ENCODE measurements around the gene CD226.
"Not testable (repeated sequence)": the region's sequence is repeated elsewhere in the genome, so short reads cannot be mapped to it uniquely, and the experiment has no call there.

The CD226 gene

GRCh38 chr18:69947361-69948133, at the start of gene CD226:
CD226 (minus strand) TSS chr18:69947873; CDS start chr18:69947406, 467 bp downstream.
- DNase-seq (ENCODE audit: low spot score): no peak

GRCh38 chr18:69996951-69997798, 49.5 kb upstream of the CD226 start:
- DNase-seq (ENCODE audit: low spot score): no peak

DNA sequence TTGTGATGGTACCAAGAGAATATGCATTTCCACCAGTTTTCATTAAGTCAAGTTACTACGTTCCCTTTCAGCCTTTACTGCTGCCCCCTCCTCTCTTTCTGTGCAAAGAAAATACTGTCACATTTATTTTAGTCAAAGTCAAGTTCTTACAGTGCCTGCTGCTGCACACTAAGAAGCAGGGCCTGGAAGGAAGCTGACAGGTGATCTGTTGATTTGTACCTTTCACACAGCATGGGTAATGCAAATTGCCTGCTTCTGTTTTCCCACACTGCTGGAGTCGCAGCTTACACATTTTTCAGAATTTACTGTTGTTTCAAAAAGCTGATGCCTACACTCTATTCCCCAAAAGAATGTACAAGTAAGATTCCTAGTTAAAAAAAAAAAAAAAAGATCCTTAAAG, 48.7 kb upstream of the CD226 start:
- DNase-seq (ENCODE audit: low spot score): no peak

DNA sequence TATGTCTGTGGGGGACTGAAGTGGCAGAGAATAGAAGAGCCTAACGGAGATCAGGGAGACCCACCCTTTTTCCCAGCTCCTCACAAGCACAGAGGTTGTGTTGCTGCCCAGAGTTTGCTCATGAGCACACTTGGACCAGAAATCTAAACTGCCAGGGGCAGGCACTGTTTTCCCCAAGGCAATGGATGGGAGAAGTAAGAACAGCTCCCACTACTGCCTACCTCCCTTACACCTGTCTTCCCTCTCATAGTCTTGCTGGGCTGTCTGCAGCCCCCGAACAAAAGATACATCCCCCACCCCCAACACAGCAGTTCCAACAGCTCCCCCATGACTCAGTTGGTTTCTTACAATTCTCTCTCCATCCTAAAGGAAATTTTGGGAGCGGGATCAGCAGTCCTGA, 48.1 kb upstream of the CD226 start:
- no peak for DNase-seq (ENCODE audit: low spot score)

GRCh38 chr18:69992776-69993175, 45.1 kb upstream of the CD226 start:
- DNase-seq (ENCODE audit: low spot score): no peak

DNA sequence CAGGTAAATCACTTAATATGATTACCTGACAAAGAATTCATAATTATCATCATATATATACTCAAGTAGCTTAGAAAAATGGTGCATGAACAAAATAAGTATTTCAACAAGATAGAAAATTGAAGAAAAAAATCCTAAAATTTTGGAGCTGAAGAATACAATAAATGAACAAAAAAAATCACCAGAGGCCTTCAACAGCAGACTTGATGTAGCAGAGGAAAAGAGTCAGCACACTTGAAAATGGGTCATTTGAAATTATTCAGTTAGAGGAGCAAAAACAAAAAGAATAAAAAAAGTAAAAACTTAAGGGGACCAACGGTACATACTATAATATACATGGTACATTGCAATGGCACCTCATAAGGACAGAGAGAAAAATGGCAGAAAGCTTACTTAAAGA, 40.2 kb upstream of the CD226 start:
- DNase-seq (ENCODE audit: low spot score): no peak

DNA sequence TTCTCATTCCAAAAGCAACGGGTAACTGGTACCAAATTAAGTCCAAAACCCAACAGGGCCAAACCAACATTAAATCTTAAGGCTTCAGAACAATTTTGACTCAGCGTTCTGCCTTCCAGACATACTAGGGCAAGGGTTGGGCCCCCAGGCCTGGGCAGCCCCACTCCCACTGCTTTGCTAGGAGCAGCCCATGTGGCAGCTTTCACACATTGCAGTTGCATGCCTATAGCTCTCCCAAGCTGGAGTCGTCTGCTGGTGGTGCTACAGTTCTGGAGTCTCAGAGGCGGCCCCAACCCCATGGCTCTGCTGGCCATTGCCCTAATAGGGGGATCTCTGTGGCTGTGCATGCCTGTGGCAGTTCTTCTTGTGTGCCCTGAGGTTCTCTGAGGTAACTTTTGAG, 37.6 kb upstream of the CD226 start:
- no peak for DNase-seq (ENCODE audit: low spot score)

DNA sequence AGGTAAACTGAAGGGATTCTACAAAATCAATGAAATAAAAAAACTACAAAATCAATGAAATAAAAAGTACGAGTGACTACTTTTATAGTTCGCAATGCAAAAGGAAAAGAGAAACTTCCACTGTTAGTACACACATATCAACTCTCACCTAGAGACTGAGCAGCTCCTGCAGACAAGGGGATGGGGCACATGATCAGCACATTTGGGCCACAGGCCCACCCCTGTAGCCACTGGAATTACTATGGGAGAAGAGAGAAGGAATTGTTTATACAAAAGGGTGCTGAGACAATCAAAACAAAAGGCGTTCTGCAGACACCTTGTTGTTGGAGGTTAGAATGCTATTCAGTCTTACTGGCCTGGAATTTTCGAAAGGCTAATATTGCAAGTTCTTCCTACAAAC, 34.7 kb upstream of the CD226 start:
- no peak for DNase-seq (ENCODE audit: low spot score)

GRCh38 chr18:69981948-69982347, 34.3 kb upstream of the CD226 start:
- no peak for DNase-seq (ENCODE audit: low spot score)

GRCh38 chr18:69980982-69981804, 33.5 kb upstream of the CD226 start:
- no peak for DNase-seq (ENCODE audit: low spot score)

GRCh38 chr18:69980509-69980908, 32.8 kb upstream of the CD226 start:
- no peak for DNase-seq (ENCODE audit: low spot score)

DNA sequence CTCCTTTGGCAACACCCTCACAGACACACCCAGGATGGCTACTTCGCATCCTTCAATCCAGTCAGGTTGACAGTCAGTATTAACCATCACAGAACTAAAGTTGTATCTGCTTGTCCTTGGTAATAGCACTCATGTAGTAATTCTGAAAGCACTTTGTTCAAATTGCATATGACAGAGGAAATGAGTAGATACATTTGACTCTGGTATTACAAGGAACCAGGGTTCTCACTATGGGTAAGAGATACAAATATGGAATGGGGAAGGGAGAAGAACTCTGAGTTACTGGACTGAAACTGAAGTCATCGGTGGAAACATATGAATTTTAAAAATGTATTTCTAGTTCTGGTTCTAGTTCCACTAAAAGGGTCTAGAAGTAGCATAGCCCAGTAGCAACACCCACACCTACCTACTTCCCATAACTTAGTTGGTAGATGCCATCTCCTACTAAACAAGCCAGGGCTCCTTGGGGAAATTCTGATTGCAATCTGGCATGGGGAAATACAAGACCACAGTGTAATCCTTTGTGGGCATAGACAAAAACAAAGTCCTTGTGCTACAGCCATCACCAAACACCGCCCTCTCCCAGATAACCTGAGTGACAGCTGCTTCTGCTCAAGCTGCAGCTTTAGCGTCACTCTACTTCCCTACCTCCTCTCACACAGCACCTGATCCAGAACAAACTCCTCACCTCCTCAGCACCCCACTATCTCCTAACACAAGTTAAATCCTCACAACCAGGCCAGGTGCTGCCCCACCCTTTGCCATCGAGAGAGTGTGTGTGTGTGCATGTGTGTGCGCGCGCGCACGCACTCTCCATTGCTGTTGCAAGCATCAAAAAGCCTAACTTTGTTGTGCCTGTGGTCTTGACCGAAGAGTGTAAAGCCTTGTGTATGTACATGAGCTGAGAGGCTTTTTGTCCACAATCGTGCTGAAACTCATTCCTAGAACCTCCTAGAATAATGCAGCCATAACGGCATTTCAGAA, 31.4 kb upstream of the CD226 start:
- no peak for DNase-seq (ENCODE audit: low spot score)

DNA sequence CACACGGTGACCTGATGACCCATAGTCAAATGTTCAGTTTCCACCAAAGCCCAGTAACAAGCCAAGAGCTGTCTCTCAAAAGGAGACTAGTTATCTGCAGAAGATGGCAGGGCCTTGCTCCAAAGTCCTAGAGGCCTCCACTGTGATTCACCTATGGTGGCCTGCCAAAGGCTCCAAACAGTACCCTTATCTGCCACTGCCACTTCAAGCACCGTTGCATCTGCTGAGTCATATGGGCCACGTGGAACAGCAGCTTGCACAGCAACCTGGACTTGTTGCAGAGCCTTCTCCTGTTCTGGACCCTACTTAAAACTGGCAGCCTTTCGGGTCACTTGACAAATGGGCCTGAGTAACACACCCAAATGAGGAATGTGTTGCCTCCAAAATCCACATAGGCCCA, 27.6 kb upstream of the CD226 start:
- not testable (repeated sequence) for DNase-seq (ENCODE audit: low spot score)

GRCh38 chr18:69974365-69974764, 26.7 kb upstream of the CD226 start:
- DNase-seq (ENCODE audit: low spot score): no peak

- DNase-seq (ENCODE audit: low spot score): no peak
These were observed 21.8 kb upstream of the CD226 start for GRCh38 chr18:69969491-69969890.

DNA sequence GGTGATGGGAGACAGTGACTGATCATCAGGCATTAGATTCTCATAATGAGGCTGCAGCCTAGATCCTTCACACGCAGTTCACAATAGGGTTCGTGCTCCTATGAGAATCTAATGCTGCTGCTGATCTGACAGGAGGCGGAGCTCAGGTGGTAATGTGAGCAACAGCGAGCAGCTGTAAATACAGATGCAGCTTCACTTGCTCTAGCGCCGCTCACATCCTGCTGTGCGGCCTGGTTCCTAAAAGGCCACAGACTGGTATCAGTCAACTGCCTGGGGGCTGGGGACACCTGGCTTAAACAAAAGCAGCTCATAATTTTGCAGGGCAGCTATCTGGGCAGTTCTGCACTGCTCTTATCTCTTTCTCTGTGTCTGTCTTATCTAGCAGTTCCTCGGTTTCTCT, 20.4 kb upstream of the CD226 start:
- DNase-seq (ENCODE audit: low spot score): no peak

DNA sequence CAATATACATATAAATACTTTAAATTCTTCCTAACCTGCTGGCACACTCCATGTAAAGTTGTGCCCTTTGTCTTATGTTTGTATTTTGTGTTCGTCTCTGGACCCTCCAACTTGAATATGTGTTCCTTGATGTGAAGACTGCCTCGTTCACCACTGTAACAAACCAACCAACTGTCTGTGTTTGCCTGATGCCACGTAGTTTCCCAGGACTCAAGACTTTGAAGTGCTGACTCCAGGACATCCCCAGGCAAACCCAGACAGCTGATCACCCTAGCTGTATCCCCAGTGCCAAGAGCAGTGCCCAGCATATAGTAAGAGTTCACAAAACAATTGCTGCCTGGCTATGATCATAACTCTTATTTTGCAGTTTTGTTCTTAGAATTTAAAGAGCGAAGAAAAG, 15.5 kb upstream of the CD226 start:
- DNase-seq (ENCODE audit: low spot score): no peak

GRCh38 chr18:69961718-69962117, 14.0 kb upstream of the CD226 start:
- no peak for DNase-seq (ENCODE audit: low spot score)

DNA sequence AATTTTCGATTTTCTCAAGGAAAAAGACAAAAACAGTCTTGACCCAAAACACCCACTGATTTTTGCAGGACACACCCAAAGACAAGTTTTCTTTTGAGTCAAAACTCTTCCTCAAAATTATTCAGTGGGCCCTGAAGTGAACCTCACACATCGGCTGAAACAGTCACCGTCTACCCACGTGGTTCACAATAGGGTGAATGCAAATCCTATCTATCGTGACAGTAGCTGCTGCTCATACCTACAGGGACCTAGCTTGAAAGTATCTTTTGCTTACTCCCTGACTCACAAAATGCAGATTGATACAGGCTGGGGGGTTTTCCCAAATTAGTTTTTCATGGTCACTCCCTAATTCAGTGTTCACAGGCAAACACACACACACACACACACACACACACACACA, 10.7 kb upstream of the CD226 start:
- DNase-seq (ENCODE audit: low spot score): no peak

- no peak for DNase-seq (ENCODE audit: low spot score)
These were observed 10.1 kb upstream of the CD226 start for GRCh38 chr18:69957747-69958146.

Measured in cerebellar cortex (tissue), 1 donor.